DOHH2 (cell line): ENCODE results near the gene CHERP.

Source experiments
- EZH2phosphoT487 ChIP-seq: fragments of 200-600 bp; sonication (generic); IDR thresholded peaks from 2 replicates; pipeline ENCODE4 v1.6.1; 2017; ENCODE audit warnings: borderline replicate concordance, mild to moderate bottlenecking, antibody characterized with exemption, low read length, moderate library complexity, mixed read lengths
- TF ChIP-seq, protein P1 (sequence below): fragments of 200-600 bp; sonication (generic); IDR thresholded peaks from one replicate; pipeline ENCODE4 v1.5.1; 2014; ENCODE audit warnings: antibody characterized with exemption, mild to moderate bottlenecking, low read depth, low read length; ENCODE audit not compliant: poor library complexity, severe bottlenecking

DNA sequence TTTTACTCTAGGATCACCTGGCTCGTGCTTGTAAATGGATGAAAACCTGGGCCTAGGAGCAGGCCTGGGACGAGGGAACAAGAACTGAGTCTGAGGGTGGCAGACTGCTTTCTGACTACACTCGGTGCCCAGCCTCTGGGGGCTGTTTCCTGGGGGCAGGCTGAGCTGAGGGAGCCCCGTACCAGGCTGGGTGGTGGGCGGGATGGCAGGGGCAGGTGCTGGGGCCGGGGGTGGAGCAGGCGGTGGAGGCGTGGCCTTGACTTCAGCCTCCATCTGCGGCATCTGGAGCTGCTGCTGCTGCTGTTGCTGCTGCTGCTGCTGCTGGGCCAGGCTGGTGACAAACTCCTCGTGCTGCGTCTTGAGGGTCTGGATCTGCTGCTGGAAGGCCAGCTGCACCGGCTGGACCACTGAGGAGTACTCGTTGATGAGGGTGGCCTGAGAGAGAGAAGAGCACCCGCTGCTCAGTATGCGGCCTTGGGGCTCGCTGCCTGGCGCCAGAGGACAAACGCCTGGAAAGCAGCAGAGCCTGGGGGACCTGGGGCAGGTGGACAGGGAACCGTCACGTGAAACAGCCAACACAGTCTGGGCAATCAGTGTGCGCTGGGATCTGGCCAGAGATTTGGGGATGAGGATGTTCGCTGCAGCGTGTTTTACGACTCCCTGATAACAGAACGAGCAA, 12.6 kb downstream of the CHERP start:
- TF ChIP-seq, protein P1, sequence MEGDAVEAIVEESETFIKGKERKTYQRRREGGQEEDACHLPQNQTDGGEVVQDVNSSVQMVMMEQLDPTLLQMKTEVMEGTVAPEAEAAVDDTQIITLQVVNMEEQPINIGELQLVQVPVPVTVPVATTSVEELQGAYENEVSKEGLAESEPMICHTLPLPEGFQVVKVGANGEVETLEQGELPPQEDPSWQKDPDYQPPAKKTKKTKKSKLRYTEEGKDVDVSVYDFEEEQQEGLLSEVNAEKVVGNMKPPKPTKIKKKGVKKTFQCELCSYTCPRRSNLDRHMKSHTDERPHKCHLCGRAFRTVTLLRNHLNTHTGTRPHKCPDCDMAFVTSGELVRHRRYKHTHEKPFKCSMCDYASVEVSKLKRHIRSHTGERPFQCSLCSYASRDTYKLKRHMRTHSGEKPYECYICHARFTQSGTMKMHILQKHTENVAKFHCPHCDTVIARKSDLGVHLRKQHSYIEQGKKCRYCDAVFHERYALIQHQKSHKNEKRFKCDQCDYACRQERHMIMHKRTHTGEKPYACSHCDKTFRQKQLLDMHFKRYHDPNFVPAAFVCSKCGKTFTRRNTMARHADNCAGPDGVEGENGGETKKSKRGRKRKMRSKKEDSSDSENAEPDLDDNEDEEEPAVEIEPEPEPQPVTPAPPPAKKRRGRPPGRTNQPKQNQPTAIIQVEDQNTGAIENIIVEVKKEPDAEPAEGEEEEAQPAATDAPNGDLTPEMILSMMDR, result no peak
- TF ChIP-seq EZH2phosphoT487, result no peak
